ENCODE data around the gene PHACTR1.

The PHACTR1 gene

DNA sequence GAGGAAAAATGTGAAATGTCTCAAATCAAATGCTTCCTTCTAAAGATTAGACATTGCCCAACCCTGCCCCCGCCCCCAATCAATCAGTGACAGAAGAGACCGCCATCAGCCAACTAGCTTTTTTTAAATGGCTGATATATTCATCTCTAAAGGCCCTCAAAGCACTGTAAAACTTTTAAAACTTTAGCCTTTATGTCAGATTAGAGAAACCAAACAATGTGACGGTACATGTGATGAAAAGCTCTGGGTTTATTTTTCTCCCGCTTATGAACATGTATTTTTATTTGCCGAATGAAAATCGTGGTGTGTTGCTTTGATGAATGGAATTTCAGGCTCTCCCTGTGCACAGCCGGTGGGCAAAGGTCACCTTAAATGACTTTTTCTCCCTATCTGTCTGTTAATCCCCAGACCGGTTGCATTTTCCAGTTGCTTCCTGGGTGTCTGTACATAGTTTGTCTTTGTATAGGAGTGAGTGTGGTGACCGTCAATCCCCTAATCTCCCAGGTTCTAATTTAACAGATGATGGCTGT, 573.3 kb downstream of the PHACTR1 start:
- no peak for DNase-seq (ENCODE audit: low spot score)

DNA sequence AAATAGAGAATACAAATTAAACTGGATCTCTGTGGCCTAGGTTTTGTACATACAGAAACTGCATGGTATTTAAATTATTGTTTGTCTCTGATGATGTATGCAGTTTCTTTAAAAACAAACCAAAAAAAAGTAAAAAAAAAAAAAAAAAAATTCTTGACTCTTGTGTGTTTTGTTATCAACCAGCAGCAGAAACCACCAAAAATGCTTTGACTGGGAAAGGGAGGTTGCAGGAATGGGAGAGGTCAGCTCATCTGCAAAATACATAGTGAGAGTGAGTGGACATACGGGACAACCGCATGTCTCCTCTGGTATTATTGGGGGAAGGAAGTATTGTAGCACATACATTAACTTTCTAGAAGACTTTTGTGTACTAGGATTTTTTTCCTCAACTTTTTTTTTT, 573.8 kb downstream of the PHACTR1 start:
- no peak for DNase-seq (ENCODE audit: low spot score)

DNA sequence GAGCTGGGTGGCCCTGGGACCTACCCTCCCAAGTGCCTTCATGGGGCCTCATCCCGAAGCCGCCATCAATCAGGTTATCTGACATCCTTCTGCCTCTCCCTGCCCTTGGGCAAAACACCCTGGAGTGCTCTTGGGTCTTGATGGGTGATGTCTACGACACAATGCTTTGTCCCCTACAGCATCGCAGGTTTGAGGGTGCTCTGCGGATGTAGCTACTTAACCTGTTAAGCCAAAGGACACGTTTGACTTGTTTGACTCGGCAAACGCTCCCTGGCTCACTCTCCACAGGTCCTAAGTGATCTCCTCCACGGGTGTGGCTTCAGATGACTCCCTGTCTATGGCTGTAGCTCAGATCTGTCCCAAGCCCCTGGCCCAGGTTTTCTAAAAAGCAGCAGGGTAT, 576.2 kb downstream of the PHACTR1 start:
- no peak for DNase-seq (ENCODE audit: low spot score)

DNA sequence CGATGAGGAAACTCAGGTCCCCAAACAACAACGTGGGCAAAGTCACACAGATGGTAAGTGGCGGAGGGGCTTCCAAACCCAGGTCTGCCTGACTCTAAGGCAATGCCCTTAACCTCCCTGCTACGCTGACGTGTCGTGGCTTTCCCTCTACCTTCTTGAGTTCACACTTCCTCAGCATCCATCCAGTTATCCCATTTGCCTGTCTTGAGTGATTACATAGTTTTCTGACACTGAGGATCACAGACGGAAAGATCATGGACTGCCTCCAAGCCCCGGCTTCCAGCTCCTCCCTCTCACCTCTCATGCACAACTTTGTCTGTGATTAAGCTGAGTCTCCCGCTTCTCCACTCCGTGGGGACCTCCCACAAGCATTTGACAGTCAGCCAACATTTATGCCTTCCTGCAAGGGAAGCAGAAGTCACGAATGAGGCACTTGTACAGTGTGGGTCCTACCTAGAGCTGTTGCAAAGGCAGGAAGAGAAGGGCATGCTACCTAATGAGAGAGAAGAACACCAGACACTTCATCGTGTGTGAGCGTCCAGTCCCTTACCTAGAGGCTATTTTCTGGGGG, 578.0 kb downstream of the PHACTR1 start:
- no peak for DNase-seq (ENCODE audit: low spot score)

DNA sequence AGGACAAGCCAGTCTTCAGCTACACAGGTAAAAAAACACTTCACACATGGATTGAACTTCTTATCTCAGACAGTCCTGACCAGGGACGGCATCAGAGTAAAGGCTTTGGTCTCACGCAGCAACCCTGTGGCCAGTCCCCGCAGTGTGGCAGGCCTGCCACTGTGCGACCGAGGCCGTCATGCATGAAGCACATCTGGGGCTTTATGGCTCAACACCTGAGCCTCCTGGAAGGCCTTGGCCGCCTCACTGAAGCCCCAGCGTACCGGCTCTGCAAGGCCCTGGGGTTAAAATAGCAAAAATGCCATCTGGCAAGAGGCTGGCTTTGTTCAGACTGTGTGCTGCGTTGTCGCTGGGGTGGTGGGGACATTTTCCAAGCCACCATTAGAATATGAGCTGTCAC, 579.0 kb downstream of the PHACTR1 start:
- DNase-seq (ENCODE audit: low spot score): no peak

DNA sequence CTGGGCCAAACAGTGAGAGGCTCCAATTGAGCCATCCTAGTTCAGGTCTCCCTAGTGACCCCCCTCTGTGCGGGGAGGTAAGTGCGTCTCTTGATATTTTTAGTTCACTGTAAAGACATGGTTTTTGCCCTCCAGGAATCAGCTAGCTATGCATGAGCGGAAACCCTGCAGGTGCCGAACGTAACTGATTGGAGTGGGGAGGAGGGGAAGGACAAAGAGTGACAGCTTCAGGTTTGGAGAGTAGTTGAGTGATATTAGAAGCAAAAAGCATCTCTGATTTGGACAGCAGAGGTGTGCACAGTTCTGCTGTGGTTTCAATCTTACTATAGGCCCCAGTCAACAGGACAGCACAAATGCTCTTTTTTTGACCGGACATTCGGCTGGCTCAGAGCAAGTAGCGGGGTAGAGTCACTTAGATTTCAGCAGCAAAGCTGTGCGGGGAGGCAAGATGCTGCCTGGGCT, 580.0 kb downstream of the PHACTR1 start:
- DNase-seq (ENCODE audit: low spot score): no peak

DNA sequence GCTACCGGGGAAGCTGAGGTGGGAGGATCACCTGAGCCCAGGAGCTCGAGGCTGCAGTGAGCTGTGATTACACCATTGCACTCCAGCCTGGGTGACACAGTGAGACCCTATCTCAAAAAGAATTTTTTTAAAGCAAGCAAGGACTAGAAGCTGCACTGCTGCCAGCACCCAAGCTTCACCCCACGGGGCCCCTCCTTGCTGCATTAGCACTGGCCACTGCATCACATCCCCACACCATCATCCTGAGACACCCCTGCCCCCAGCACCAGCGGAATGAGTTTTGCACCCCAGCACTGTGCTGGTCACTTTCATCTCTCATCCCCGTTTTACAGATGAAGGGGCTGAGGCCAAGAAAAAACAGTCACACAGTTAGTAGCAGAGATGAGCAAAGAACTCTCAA, 580.8 kb downstream of the PHACTR1 start:
- no peak for DNase-seq (ENCODE audit: low spot score)

DNA sequence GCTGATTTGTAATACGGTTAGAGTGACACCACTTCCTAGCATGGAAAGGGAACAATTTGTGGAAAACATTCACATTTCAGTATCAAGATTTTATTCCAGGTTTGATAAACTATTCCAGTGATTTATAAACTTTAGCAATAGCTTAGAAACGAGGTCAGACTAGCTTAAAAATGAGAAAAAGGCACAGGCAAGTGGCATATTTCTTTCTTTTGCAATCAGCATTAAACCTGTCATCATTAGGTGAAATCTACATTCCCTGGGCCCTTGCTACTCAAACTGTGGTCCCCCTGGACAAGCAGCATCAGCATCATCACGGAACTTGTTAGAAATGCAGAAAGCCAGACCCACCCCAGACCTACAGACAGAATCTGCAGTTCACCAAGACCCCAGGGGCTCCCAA, 581.9 kb downstream of the PHACTR1 start:
- no peak for DNase-seq (ENCODE audit: low spot score)

DNA sequence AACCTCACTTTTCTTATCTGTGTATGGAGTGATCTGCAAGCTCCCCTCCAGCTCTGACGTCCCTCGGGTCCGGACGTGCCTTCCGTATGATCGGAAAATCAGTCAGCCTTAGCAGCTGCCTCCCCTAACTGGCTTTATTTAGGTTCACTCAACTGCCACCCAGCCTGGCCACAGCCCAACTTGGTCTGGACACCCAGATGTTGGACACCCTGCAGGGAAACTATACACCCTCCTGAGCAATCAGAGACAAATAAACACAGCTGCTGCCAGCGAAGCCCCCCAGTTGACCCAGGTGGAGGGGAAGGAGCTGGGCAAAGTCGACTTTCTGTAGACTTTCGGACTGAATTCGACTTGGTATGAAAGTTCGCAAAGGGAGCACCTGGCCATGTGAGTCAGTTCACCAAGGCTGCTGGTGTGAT, 582.8 kb downstream of the PHACTR1 start:
- no peak for DNase-seq (ENCODE audit: low spot score)

DNA sequence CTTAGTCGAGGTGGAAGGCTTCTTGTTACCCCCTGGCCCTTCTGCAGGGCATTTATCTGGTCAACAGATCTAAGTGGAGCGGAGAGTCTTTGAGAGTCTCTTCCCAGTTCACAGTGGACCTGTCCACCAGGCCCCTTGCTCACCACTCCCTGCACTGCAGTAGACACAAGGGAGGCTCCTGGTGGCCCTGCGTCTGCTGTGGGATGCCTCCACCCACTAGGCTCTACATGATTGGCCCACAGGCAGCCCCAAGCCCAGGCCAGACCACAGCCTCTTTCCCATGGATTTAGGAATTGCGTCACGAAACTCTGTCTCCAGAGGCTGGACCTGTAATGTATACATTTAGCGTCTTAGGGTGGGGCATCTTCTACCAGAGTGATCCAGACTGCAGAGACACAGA, 583.4 kb downstream of the PHACTR1 start:
- DNase-seq (ENCODE audit: low spot score): no peak

DNA sequence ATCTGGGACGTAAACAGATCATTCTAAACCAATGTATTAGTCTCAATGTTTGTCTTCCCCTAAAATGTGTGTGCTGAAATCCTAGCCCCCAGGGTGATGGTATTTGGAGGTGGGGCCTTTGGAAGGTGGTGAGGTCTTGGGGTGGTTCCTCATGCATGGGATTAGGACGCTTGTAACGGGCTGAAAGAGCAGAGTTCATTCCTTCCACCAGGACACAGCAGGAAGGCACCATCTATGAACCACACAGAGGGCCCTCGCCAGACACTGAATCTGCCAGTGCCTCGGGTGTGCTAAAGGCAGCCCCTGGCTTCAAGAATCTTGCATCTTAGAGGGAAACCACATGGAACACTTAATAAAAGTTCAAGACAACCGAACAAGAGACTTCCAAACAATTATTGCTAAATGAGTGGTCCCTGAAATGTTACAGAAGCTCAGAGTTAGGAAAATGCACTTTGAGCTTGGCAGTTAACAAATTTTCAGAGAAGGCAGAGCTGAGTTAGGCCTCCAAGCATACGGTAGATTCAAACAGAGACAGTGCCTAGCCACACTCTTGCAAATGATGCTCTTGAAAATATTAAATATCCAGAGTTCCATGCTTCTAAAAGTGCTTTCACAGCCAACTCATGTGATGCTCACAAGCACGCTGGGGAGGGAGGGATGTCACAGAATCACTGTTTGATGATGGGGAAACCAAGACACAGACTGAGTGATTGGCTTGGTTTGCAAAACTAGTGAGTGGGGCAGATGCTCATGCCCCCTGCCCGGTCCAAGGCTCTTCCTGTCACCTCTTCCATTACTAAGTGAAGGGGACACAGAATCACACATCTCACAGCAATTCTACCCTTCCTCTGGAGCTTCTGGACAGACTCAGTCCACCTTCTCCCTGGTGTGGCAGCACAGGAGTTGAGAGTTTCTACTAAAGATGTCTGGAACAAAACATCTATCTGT, 584.4 kb downstream of the PHACTR1 start:
- DNase-seq (ENCODE audit: low spot score): no peak

DNA sequence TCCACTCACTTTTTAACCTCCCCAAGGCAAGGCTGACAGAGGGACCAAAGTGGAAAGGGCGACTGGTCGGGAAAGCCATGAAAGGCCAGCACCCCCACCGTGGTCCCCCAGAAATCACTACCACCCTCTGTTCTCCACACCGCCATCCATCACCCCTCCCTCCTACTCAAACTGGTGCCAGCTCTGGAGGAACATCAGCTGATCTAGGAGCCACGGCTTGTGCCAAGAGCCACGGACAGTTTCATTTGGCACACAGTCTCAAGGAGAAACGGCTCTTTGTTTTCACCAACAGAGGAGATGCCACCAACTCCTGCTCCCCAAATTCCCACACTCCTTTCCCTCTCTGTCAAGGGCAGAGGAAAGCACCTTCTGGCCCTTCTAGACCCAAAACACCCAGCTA, 585.7 kb downstream of the PHACTR1 start:
- DNase-seq (ENCODE audit: low spot score): no peak

DNA sequence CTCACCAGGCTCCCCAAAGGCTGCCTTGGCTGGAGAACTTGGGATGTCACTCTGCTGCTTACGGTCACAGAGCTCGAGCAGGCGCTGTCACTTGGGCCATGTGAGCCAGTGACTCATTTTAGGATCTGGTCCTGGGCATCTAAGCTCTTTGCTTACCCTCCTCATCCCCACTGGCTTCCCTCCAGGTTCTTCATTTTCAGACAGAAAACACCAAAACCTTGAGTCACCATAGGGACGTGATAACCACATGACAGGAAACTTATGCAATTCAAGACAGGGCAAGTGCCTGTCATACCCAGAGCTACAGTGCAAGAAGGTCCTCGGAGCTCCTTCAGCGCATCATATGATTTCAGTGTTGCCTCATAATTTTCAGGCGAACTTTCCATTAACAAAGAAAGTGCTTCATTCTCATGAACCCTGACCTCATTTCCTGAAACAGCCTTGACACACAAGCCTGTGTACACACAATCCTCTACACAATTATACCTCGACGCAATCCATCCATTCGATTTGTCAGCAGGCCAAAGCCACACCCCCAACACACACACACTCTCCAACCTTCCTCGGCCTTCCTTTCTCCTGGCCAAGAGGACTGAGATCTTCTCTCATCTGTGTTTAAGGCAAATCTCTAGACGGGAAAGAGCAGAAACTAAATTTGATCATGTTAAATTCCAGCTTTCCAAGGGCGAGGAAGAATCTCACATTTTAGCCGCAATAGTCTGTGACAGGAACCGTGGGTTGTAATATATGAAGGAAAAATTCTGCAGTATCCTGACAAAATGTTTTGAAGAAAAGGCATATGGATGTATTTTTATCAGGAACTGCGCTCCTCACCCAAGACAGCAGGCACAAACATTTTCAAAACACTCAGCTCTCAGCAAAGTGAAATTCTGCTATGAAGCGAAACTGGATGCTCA, 586.4 kb downstream of the PHACTR1 start:
- DNase-seq (ENCODE audit: low spot score): no peak

DNA sequence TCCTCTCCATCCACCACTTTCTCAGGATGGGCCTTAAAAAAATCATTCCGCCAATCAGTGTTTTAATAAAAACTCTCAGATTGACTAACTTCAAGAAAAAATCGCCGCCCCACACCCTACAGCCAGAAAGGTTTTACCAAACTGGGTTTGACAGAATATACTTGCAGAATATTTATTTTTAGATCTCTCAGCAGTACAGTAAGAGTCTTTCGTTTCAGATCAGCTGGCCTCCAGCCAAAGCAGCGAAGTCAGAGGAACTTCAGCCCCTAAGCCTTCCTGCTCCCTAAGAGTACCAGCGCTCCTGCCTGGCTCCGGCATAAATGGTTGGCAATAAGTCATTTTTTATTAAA, 587.1 kb downstream of the PHACTR1 start:
- DNase-seq (ENCODE audit: low spot score): no peak

DNA sequence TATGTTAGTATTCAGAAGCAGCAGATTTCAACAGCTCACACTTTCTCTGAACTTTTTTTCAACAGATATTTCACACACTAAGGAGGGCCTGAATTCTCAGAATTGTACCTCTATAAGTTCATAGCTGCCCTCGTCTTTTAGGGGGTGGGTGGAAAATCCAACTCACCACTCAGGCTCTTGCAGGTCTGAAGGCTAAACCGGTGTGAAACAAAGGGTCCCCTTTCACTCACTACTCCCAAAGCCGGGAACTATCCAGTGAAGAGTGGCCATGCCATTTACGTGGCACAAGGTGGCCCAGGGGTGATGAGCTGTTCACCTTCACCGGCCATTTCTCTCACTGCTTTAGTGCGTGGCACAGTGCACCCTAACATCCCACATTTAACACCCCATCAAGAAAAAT, 587.5 kb downstream of the PHACTR1 start:
- no peak for DNase-seq (ENCODE audit: low spot score)

DNA sequence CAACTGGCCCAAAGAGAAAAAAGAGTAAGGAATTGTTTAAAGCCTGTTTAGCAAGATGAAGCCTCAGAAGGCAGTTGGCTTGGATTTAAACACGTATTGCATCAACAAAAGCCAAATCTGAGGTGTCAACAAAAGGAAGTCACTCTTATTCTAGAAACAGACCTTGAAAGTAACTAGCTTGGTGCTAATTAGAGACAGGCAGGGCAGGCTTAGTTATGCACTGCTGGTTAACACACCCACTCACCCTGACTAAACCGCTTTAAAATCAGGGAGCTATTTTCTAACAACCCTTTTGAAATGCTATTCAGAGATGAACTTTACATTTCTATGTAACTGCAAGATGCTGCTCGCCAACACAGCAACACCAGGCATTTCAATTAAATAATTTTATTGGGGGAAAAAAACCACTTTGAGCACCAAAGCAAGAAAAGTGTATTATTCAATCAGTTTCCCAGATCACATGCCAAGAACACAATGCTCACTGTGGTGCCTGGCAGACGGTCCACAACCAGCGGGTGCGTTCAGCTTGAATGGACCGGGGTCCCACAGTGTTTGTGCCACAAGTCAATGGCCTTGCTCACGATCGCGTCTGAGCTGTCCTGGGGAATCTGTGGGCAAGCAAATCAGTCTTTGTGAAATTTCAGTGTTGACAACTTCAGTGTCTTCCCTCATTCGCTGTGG, 588.2 kb downstream of the PHACTR1 start:
- DNase-seq (ENCODE audit: low spot score): no peak

DNA sequence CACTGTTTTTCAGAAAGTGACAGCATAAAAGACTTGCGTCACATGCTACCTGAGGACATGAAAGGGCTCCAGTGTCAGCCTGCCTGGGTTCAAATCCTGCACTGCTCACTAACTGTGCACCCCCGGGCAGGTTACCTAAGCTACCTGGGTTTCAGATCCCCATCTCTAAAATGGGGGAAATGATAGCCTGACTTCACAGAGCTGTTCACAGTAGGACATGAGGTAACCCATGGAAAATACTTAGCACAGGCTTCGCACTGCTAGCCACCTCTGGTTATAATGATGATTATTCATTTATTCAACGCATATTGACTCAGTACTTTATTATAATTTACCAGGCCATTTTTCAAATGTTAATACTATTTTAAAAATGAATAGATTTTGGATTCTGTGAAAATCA, 588.7 kb downstream of the PHACTR1 start:
- no peak for DNase-seq (ENCODE audit: low spot score)

DNA sequence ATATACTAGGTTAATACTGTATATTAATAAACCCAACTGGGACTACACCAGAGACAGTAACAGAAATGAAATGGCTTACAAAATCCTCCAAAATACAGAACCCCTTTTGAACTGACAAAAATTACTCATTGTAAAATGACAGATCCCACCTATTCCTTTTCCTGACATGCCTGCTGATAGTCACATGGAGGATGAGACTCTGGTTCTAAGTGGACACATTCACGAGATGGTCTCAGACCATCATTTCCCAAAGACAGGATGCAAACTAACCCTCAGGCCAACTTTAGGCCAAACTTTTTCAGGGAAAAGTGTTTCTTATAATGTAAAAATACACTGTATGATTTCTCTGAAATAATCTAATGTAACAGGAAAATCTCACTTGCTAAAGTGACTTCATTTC, 589.2 kb downstream of the PHACTR1 start:
- DNase-seq (ENCODE audit: low spot score): no peak

DNA sequence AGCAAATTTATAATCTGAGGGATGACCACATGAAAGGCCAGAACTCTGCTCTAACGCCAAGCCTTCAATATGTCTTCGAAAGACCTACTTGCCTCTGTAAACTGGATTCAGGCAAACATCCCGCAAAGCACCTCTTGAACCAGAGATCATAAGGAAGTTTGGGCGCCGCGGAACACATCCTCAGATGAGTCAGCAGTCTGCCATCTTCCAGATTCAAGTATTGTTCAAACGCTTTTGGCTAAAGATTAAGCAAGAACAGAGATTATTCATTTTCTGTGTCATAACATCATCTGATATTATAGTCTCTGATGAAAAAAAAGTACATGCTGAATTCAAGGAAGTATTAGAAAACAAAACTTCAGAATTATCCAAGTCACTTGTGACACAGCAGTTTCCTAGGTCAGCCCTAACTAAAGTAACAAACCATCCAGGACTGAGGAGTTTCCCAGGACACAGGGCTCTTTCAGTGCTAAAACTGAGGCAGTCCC, 591.0 kb downstream of the PHACTR1 start:
- no peak for DNase-seq (ENCODE audit: low spot score)

DNA sequence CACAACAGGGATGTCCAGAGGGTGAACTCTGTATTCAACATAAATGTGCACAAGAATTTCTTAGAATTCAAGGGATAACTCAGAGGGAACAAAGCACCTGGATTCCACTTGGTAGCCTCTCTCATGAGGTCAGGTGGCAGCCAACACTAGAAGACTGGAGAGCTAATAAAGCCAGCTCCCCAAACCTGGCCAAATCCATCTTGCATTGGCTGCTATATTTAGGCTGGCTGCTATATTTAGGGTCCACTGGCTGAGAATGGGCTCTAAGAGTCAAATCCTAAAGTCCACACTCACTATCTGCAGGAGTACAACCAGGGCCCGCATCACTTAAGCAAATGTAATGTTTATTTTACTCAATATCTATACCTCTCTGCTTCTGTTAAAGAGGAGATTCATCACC, 591.8 kb downstream of the PHACTR1 start:
- DNase-seq (ENCODE audit: low spot score): no peak

DNA sequence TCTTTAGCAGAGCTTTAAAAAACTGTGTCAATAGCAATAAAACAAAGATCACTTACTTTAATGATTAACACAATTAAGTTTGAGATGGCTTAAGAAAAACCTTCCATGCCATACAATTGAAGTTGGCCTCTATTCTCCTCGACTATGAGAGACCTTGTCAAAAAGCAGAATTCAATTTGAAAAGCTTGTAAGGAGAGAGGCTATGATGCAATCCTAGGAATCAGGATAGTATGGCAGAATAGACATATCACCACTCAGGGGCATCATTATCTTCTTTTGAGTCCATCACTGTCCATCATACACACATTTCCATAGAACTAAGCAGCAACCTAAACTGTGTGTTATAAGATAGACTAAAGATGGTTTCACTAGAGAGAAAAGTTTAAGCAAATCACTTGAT, 594.6 kb downstream of the PHACTR1 start:
- no peak for DNase-seq (ENCODE audit: low spot score)

DNA sequence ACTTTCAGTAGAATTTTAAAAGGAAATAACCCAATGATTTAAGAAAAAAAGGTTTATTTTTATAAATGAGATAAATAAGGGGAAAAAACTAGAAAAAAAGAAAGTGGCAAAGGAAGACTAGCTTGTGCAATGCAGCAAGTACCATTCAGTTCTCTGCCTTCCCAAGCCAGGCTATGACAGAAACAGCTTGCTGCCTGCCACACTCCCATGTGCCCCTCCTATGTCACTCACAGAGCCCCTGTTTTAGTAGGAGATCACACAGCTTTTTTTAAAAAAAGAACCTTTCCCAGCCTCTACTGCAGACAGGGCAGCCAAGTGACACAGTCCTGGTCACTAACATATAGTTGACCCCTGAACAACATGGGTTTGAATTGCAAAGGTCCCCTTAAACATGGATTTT, 598.2 kb downstream of the PHACTR1 start:
- no peak for DNase-seq (ENCODE audit: low spot score)
